CD4-positive, alpha-beta T cell treated with Interleukin-2 at 100 ng/mL for 4 hours (primary cell): ENCODE data around the gene IQCB1.
"Not testable (repeated sequence)": the region's sequence is repeated elsewhere in the genome, so short reads cannot be mapped to it uniquely, and the experiment has no call there.

ENCODE experiments used
- DNase-seq: peaks from one replicate; pipeline ENCODE4 v3.0.0-alpha.2; 2020; ENCODE audit warnings: low spot score

The IQCB1 gene

DNA sequence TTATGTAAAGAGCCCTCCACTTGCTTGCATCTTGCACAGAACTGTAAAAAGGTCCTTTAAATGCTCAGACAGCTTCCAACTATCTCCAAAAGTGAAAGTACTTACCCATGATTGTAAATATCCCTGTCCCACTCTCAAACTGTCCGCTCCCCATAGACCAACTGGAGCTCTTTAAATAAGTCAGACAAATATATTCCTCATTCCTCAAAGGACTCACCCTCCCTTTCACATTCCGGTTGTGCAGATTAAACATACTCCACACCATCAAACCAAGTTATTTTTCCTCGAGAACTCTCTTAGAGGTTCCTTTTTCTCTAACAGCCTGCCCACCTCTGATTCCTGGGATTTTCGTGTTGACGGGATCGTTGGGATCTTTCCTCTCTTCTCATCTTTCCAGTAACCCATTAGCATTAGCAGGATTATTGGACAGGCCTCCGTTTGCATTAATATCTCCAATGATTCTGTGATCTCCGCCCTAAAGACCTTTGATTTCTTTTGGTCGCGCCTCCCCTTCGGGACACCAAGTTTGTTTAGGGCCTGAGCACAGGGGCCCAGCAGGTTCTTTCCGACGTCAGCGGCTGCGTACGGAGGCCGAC lies 86.1 kb downstream of the IQCB1 start:
- DNase-seq = peak; percentile 33

DNA sequence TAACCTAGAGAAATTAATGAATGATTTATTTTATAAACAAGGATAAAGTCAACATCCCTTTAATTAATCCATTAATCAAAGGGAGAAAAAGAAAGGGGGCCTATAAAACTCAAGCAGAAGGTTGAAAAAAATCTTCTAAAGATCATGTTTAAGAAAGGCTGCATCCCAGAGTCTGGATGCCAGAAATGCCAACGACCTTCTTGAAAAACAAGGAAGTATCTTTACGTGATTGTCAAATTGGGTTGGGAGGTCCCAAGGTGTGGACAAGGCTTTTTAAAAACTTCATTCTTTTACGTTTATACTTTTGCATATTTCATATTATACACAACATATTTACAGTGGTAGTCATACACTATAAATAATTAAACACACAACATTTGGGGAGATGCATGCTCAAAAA lies 86.9 kb downstream of the IQCB1 start:
- no peak for DNase-seq

DNA sequence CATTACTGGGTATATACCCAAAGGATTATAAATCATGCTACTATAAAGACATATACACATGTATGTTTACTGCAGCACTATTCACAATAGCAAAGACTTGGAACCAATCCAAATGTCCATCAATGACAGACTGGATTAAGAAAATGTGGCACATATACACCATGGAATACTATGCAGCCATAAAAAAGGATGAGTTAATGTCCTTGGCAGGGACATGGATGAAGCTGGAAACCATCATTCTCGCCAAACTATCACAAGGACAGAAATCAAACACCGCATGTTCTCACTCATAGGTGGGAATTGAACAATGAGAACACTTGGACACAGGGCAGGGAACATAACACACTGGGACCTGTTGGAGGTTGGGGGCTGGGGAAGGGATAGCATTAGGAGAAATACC lies 91.8 kb downstream of the IQCB1 start:
- not testable (repeated sequence) for DNase-seq

DNA sequence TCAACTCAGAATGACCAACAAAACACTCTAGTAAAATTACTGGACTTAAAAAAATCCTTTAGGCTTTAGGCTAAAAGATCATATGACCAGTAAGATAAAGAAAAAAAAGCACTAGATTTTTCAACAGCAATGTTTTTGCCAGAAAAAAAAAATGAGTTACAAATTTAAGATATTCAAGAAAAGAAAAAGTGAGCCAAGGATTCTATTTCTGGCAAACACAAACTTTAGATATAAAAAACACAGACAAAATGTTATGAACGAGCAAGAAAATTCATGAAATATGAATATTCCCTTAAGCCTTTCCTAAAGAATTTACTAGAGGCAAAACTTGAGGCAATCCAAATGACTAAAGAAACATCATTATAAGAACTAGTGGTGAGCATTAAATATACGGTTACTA lies 94.0 kb downstream of the IQCB1 start:
- no peak for DNase-seq

DNA sequence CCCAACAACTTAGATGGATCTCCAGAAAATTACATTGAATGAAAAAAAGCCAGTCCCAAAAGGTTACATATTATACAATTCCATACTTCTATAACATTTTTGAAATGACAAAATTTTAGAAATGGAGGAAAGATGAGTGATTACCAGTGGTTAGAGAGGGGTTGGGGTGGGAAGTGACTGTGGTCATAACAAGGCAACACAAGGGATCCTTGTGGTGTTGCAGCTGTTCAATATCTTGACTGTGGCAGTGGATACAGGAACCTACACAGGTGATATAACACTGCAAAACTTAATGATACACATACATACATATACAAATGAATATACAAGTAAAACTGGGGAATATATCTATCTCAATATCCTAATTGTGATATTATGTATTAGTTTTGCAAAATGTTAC lies 95.0 kb downstream of the IQCB1 start:
- no peak for DNase-seq

DNA sequence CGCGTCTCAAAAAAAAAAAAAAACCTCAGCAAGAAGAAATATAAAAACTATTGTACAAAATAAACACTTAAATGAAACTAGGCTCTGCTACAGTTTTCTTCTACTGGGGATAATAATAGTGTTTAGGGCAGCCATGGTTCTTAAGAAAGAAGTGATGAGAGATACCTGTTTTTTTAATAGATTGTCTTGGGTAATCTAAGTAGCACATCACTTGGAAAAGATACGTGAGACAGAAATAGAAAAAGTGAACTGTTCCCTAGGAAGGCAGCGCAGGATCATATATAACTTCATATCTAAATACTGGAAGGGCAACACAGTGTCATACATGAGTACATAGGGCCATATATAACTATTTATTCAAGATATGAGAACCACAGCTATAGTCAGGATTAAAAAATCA lies 97.2 kb downstream of the IQCB1 start:
- DNase-seq = no peak

DNA sequence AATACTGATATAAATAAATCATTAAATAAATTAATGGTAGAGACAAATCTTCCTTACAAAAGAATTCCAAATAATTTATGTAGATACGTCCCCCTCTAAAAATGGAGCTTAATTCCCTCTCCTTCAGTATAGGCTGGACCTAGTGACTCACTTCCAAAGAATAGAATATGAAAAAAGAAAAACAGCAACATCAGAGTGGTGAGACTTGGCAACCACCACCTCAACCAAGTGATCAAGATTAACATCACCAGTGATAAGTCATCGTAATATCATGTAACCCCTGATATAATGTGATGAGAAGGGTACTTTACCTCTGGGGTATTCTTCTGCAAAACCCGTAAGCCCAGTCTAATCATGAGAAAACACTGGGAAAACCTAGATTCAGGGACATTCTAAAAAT lies 98.7 kb downstream of the IQCB1 start:
- no peak for DNase-seq

DNA sequence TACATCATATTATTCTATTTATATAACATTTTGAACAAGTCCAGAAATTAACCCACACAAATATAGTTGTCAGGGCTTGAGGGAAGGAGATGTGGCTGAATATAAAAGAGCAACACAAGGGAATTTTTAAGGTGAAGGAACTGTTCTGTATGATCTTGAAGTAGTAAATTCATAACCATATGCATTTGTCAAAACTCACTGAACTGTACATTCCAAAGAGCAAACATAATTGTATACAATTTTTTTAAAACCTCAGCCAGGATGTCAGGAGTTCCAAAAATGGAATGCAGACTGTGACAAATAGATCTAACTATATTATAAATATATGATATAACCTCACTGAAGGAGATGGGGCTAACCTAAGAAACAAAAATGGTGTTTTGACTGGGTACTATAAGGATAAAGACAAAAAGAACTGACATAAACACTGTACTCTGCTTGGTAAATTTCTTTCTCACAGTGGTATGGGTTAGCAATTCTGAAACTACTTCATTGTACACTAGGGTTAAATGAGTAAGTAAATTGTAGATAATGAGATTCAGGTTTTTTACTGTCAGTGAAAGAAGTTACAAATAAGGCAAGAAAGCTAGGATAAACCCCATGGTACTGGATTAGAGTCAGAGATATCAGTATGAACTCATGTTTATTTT lies 99.7 kb downstream of the IQCB1 start:
- DNase-seq = no peak

DNA sequence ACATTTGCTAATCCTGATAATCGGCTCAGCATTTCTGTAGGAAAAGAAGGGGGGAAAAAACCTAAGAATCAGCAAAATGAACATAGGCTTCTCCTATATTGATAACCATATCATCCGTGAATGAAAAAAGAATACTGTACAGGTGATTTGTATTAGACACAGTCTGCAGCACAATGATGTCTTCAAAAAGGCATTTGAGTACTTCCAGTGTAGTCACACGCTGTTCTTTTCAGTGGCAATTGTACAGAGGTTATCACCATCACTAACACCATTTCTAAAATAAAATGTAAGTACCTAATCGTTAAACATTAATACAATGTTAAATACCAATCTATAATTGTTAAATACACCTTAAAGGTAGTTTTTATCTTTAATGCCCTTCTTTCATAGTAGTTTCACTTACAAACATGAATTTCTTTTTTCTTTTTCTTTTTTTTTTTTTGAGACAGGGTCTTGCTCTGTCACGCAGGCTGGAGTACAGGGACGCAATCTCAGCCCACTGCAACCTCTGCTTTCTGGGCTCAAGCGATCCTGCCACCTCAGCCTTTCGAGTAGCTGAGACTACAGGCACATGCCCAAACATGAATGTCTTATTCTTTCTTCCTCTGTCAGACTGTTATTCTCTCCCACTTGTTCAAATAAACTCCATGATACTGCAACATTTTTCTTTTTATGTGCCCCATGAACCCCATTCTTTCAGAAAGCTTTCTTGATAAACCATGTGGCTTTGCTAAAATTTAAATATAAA lies 103.7 kb downstream of the IQCB1 start:
- no peak for DNase-seq

DNA sequence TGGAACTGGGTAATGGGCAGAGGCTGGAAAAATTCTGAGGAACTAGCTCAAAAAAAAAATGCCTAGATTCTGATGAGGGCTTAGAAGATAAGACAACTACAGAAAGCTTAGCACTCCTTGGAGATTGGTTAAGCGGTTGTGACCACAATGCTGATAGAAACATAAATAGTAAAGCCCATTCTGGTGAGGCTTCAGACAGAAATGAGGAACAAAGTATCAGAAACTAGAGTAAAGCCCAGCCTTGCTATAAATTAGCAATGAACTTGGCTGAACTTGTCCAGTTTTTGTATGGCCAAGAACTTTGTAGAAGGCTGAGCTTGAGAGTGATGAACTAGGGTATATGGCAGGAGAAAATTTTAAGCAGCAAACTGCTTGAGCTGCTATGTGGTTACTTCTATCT lies 110.7 kb downstream of the IQCB1 start:
- no peak for DNase-seq

DNA sequence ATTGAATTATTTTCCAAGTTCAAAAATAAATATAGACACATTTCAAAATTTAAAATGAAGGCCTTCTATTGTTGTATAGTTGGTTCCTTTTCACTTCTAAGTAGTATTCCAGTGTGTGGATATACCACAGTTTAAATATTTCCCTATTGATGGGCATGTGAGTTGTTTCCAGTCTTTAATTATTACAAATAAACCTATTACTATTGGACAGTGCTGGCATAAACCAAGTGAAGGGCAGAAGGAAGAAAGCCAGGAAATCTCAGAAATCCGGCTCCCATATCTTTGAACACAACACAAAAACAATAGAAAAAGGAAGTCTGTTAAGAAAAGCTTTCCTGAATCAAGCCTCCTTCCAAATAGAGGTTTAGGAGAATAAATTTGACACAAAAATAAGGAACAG lies 111.4 kb downstream of the IQCB1 start:
- no peak for DNase-seq

DNA sequence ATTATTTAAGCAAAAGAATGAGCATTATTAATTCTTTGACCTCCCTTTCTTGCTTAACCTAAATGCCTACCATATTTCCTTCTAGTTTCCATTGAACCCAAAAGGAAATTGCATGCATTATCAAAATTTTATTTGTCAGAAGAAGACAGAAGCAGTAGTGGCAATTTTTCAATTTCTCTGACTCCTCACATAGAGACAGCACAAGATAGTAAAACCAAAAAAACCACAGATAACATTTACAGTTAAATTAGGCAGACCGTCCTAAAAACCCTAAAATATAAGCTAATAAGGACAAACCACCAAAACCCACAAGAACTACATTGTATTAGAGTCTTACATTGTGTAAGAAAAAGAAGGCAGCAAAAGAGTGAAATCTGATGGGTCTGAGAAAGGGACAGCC lies 112.4 kb downstream of the IQCB1 start:
- no peak for DNase-seq

DNA sequence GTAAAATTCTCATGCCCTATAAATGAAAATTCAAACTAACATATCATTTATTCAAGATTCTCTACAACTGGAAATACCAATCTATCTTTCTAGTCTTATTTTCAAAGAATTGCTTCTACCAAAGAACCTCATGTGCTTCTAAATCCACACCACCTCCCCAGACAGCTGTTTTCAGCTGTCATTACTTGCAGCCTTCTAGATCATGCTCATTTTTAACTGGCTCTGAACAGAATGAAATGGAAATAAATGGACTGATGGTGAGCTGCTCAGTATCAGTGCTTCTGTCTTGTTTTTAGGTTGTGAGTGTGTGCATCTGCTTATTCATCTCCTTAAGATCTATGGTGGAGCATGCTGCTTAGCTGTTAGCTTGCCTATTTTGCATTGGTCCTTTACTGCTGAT lies 114.7 kb downstream of the IQCB1 start:
- no peak for DNase-seq
